ENCODE data around the gene SLC22A4.

GRCh38 chr5:132325691-132326090 lies 31.5 kb downstream of the SLC22A4 start:
- TF ChIP-seq, protein P1, sequence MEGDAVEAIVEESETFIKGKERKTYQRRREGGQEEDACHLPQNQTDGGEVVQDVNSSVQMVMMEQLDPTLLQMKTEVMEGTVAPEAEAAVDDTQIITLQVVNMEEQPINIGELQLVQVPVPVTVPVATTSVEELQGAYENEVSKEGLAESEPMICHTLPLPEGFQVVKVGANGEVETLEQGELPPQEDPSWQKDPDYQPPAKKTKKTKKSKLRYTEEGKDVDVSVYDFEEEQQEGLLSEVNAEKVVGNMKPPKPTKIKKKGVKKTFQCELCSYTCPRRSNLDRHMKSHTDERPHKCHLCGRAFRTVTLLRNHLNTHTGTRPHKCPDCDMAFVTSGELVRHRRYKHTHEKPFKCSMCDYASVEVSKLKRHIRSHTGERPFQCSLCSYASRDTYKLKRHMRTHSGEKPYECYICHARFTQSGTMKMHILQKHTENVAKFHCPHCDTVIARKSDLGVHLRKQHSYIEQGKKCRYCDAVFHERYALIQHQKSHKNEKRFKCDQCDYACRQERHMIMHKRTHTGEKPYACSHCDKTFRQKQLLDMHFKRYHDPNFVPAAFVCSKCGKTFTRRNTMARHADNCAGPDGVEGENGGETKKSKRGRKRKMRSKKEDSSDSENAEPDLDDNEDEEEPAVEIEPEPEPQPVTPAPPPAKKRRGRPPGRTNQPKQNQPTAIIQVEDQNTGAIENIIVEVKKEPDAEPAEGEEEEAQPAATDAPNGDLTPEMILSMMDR (IDR thresholded peaks at IDR 0.05) = no peak
- TF ChIP-seq EZH2 (IDR thresholded peaks at IDR 0.05) = no peak
